Retina (tissue), 1 donor: ENCODE results near the gene NKPD1.

Experiments used
- DNase-seq: peaks from one replicate; pipeline ENCODE4 v3.0.0-alpha.2; 2016

NKPD1 gene, protein sequence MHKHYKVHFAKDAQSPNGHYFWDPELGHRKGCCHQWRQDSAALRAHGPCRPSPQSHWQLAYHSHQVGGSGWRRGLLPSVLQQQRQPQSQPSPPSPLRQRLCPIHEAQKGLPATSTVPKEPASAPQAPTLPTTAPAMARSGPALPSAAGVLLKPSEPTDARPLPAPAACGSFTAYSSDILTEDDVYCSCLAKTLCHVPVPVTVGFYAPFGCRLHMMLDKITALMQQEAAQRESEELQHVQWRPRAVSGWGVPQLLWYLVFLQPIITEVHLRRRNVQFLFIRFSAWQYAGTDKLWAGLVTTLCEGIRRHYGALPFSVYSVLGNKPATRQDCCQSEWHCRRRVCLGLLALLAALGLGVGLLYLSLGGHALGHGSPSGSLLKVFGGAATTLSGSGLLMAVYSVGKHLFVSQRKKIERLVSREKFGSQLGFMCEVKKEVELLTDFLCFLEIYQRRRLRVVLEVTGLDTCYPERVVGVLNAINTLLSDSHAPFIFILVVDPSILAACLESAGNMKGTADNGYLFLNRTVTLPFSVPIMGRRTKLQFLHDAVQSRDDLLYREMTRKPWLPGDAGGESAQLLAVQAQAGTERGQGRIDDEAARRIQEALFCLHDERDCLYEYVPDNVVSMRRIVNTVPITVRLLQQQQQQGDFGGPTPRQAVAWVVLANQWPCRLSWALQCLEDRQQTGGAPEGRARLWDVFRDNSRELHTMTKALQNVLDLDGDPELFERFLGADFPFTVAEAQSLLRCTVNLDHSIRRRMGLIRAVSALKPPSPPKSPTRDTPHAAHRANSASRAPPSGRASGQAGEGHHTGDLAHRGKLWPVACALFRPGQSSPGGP

DNA sequence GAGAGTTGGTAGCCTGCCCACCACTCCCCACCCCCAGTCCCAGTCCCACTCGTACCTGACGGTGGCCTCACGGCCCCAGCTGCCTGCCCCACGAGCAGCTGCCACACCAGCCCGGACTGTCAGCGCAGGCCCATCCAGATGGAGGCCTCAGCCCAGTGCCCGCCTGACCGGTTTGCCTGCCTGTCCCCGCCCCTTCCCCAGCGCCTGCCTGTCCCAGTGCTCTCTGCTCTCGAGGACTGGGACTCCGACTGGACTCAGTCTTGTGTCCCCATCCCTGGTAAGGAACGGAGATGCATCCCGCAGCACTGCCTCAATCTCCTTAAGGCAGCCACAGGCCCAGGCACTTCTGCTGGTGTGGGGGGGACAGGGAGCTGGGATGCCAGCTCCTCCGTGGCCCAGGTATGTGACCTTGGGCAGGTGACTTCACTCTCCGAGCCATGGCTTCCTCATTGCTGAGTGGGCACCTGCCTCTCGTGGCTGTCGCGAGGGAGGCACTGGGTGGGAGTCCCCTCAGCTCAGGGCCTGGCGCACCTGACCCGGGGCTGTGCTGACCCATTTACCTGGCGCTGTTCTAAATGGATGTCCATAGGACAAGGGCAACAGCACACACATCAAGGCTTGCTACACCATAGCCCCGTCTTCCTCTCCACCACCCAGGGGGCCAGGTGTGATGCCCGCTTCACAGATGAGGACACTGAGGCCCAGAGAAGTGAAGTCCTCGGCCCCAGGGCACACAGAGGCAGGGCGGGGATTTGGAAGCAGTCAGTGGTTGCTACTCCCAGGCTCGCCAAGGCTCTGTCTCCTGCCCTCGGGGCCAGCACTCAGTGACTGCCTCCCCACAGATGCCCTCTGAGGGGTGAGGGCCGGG is at the start of gene NKPD1:
Gene NKPD1 (minus strand): TSS at position 113 of the 868 bp plus-strand sequence. CDS start 832 bp downstream, outside the sequence.
- no peak for DNase-seq

DNA sequence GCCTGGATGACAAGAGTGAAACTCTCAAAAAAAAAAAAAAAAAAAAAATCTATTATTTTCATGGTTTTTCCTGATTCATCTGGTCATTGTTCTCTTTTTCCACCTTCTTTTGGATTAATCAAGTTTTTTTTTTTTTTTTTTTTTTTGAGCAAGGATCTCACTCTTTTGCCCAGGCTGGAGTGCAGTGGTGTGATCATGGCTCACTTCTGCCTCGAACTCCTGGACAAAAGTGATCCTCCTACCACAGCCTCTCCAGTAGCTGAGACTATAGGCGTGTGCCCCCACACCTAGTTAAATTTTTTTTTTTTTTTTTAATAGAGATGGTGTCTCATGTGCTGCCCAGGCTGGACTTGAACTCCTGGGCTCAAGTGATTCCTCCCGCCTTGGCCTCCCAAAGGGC is 45.5 kb upstream of the NKPD1 start:
- DNase-seq, result no peak

DNA sequence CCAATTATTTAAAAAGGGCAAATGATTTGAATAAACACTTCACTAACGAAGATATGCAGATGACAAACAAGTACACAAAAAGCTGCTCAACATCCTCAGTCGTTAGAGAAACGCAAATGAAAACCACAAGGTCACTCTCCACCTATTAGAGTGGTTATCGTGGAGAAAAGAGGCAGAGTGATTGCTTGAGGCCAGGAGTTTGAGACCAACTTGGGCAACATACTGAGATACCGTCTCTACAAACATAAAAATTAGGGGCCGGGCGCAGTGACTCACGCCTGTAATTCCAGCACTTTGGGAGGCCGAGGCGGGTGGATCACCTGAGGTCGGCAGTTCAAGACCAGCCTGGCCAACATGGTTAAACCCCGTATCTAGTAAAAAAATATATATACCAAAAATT is 45.0 kb upstream of the NKPD1 start:
- DNase-seq, result no peak

DNA sequence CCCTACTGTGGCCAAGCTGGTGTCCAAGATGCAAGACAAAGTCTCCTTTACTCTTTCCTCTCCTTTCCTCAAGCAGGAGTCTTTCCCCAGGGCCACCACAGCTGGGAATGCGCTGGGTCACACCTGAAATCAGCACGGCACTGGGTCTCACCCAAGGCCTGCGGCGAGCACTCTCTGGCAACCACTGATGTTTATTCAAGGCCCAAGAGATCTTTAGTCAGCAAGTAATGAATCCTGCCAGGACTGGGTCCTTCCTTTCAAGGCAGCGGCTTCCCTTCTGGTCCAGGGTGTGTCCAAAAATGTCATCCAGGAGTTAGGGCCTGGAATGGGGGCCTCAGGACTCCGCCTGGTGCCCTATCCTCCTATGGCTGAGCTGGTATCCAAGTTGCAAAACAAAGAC is 41.9 kb upstream of the NKPD1 start:
- no peak for DNase-seq

DNA sequence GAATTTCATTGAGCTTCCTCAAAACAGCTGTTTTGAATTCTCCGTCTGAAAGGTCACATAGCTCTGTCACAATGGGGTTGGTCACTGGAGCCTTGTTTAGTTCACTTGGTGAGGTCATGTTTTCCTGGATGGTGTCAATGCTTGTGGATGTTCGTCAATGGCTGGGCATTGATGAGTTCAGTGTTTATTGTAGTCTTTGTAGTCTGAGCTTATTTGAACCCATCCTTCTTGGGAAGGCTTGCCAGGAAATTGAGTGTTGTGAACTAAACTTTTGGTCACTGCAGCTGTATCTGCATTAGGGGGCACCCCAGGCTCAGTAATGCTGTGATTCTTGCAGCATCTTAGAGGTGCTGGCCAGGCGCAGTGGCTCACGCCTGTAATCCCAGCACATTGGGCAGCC is 39.8 kb upstream of the NKPD1 start:
- no peak for DNase-seq

DNA sequence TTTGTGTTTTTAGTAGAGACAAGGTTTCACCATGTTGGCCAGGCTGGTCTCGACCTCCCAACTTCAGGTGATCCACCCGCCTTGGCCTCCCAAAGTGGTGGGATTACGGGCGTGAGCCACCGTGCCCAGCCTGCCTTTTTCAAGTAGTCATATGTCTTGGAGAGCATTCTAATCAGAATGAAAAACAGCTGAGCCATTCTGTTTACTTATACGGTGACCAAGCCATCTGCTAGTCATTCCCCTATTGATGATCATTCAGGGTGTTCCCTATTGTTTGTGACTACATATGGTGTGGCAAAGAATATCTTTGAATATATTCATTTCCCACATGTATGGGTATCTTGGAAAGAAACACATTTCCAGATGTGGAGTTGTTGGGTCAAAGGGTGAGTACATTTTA is 35.0 kb upstream of the NKPD1 start:
- no peak for DNase-seq

DNA sequence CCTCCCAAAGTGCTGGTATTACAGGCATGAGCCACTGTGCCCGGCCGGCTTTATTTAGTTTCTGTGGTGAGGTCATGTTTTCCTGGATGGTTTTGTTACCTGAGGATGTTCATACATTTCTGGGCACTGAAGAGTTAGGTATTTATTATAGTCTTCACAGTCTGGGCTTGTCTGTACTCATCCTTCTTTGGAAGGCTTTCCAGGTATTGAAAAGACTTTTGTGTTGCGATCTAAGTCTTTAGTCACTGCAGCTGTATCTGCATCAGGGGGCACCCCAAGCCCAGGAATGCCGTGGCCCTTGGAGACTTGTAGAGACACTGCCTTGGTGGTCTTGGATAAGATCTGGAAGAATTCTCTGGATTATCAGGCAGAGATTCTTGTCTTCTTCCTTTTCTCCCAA is 30.6 kb upstream of the NKPD1 start:
- no peak for DNase-seq

DNA sequence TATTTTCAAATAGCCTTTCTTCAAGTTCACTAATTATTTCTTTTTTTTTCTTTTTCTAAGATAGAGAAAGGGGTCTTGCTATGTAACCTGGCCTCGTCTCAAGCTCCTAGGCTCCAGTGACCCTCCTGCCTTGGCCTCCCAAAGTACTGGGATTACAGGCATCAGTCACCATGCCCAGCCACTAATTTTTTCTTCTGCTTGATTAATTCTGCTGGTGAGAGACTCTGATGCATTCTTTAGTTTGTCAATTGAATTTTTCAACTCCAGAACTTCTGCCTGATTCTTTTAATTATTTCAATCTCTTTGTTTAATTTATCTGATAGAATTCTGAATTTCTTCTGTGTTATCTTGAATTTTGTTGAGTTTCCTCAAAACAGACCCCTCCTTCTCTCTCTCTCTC is 29.2 kb upstream of the NKPD1 start:
- DNase-seq, result no peak

DNA sequence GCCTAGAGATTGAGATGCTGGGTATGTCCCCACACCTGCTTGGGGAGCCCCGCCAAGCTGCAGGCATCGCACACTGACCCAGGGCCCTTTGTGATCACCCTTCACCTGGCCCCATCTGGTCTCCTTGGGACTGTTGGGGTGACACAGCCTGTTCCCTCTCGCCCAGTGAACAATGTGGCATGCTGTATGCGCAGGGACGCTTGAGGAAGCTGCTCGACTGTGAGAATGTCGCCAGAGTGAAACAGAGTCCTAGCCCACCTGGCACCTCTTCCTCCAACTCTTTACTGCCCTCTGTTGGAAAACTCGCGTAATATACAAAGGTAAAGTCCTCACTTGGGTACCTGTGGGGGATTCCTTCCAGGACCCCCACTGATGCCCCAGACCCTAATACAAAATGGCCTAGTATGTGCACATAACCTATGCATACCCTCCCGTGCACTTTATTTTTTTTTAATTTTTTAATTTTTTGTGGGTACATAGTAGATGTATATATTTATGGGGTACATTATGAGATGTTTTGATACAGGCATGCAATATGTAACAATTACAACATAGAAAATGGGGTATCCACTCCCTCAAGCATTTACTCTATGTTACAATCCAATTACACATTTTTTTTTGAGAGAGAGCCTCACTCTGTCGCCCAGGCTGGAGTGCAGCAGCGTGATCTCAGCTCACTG is 26.8 kb upstream of the NKPD1 start:
- peak; percentile 33 for DNase-seq

DNA sequence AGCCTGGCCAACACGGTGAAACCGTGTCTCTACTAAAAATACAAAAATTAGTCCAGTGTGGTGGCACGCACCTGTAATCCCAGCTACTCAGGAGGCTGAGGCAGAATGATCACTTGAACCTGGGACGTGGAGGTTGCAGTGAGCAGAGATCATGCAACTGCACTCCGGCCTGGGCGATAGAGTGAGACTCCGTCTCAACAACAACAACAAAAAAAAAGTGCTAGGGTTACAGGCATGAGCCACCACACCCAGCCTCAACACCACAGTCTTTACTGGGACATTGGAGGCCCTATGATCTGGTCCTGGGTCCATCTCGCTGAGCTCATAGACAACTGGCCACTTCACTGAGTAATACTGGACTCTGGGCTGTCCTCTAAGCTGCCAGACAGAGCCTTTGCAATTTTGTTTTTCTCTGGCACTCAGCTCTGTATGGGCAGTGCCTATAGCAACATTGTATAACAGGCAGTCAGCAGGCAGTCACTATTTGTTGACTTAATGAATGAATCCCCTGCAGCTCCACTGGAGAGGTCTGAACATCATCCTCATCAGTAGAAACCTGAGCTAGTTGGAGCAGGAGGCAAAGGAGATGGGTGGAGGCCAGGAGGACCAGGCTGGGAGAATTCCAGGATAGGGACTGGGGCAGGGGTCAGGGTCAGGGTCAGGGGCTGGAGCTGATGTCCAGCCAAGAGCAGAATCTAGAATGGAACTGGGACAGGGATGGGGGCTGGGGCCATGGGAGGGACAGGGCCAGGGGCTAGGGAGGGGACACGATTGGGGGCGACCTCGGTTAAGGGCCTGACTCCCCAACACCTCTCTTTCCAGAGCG is 25.9 kb upstream of the NKPD1 start:
- DNase-seq, result no peak

DNA sequence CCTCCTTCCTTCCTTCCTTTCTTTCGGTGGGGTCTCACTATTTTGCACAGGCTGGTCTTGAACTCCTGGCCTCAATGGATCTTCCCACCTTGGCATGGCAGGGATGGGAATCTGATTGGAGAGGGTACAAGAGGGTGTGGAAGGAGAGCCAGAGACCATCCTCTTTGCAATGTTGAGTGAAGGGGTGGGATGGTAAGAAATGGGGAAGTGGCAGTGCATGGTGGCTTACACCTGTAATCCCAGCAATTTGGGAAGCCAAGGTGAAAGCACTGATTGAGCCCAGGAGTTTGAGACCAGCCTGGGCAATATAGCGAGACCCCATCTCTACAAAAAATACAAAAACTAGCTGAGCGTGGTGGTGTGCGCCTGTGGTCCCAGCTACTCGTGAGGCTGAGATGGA is 23.3 kb upstream of the NKPD1 start:
- no peak for DNase-seq

DNA sequence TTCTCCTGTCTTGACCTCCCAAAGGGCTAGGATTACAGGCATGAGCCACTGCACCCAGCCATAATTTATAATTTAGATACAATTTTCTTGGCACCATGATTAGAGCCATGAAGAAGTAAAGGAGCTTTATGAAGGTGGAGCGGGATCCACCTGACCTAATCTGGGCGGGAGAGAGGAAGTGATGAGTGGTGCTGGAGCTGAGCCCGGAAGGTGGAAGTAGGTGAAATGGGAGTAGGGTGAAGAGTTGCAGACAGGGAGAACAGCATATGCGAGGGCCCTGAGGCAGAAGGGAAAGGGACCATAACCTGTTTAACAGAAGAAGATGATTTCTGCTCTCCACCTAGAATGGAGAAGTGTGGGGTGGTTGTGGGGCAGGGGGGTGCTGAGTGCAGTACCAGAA is 22.0 kb upstream of the NKPD1 start:
- no peak for DNase-seq

DNA sequence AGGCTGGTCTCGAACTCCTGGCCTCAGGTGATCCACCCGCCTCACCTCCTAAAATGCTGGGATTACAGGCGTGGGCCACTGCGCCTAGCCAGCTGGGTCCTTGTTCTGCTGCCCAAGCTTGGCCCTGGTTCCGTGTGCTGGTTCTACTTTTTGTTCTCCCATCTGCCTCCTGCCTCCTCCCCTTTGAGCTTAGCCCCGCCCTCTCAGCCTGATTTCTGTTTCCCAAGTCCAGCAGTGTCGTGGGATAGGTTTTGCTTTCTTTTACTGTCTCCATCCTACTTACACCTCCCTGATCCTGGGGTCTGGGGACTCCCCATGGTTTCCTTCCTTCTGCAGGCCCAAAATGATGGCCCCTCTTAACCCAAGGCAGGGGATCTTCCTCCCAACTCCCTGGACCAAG is 20.2 kb upstream of the NKPD1 start:
- DNase-seq, result no peak

DNA sequence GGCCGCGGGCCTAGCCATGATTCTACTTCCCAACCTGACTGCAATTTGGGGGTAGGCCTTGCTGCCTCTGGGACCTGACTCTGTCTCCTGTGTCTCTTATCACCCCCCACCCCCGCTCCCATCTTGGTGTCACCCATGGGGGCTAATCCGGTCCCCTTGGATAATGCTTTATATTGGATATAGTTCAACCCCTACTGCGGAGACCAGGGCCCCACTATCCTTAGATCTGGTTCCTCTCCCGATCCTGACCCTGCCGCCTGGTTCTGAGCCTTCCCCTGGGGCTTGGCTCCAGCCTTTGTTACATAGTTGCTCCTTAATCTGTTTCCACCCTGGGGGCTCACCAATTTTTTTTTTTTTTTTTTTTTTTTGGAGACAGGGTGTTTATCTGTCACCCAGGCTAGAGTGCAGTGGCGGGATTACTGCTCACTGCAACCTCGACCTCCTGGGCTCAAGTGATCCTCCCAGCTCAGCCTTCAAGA is 19.1 kb upstream of the NKPD1 start:
- no peak for DNase-seq

DNA sequence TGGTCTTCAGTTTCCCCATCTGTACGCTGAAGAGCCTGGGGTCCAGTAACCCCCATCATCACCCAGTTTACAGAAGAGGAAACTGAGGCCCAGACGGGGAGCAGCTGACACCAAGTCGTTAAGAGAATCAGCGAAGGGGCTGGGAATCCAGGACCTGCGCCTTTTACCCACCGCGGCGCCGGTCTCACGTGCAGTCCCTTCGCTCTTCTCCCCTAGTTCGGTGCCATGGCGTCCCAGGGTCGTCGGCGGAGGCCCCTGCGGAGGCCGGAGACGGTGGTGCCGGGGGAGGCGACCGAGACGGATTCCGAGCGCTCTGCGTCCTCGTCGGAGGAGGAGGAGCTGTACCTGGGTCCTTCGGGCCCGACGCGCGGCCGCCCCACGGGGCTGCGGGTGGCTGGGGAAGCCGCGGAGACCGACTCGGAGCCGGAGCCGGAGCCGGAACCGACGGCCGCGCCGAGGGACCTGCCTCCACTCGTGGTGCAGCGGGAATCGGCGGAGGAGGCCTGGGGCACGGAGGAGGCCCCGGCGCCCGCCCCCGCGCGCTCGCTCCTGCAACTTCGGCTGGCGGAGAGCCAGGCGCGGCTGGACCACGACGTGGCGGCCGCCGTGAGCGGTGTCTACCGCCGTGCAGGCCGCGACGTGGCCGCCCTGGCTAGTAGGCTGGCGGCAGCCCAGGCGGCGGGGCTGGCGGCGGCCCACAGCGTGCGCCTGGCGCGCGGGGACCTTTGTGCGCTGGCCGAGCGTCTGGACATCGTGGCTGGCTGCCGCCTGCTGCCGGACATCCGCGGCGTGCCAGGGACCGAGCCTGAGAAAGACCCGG is 18.5 kb upstream of the NKPD1 start:
- DNase-seq, result no peak

DNA sequence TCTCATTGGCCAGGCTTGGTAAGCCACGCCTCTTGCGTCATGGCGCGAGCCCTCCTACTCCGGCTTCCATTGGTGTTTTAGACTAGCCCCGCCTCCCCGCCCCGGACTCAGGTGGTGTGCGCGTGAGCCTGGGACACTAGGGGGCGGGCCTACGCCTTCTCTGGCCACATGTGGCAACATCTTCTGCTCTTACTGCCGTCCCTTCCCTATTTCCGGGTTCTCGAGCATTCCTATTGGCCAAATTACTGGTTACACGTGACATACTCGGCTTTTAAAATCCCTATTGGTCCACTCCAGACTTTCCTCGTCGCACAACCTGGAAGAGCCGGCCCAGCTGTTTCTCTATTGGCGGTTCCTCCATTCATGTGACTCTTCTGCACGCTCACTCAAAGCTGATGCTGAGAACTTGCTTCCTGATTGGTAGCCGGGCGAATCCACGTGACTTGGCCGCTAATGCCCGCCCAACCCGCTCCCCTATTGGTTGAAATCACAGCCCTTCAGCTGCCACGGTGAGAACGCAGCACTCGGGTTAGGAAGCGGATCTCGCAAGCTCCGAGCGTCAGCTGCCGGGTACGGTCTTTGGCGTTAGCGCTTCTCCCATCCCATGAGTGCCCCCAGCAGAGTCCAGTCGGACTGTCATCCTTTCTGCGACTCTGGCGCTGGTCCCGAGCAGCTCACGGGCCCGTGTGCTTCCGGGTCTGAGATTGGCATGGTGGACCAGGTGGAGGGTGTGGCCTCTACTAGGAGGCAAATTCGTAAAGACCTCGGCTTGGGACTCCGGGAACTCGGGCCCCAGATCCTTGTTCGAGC is 17.7 kb upstream of the NKPD1 start, which contains the start of gene BLOC1S3:
Gene BLOC1S3 (plus strand): TSS at position 523 of the 810 bp plus-strand sequence. CDS start 513 bp downstream, outside the sequence.
- peak; percentile 99 for DNase-seq

DNA sequence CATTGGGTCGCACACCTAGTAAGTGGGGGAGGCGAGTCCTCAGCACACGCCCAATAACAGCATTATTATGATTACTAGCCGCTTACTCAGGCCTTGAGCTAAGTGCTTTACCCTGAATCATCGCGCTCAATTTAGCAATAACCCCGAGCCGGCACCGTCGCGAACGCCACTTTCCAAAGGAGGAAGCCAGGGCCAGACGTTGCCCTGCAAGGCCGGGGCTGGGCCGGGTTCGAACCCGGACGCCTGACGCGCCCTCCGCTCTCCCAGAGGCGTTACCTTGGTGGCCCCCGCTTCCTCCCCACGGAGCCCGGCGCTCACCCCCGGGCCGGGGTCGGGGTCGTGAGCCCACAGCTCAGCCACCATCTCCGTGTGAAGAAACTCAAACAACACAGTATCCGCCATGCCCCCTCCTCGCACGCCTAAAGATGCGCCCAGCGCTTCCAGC is 17.1 kb upstream of the NKPD1 start, which contains the start of gene TRAPPC6A:
Gene TRAPPC6A (minus strand): TSS at position 421 of the 445 bp plus-strand sequence. CDS start 19 bp downstream, at position 402.
- no peak for DNase-seq

DNA sequence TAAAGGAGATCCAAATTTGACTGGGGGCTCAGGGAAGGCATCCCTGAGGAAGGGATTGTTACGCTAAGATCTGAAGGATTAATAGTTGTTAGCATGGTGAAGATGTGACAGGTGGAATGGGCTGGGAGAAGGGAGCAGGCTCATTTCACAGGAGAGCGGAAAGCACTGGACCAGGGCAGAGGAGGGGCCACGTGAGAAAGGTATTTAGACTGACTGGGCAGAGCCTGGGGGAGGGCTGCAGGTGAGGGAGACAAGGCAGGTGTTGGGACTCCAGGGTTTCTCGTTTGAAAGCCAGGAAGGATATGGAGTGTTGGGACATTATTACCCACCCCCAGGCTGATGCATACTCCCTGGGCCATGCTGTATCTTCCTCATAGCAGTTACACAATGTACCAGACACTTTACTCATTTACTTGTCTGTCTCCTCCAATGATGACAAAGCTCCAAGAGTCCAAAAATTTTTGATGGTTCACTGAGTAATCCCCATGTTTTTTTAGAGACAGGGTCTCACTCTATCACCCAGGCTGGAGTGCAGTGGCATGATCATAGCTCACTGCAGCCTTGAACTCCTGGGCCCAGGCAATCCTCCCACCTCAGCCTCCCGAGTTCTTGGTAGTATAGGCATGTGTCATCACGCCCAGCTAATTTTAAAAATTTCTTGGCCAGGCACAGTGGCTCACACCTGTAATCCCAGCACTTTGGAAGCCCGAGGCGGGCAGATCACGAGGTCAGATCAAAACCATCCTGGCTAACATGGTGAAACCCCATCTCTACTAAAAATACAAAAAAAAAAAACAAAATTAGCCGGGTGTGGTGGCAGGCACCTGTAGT is 14.9 kb upstream of the NKPD1 start:
- no peak for DNase-seq
